ENCODE data around the gene KCNQ2. TPM values are rescaled to one million over a fixed set of nuclear protein-coding genes. Genes with fewer than 3 reads are reported as not detected.

The KCNQ2 gene
- total RNA-seq, 1 experiment from 2014 or later, result 6.2 TPM

- in situ Hi-C loops (cut with HindIII; ENCODE audit: low pct_unique_long_range_greater_than_20kb, low sequenced_read_pairs), result no loop called here
These were observed 116.6 kb downstream of the KCNQ2 start for GRCh38 chr20:63355781-63356295.

GRCh38 chr20:63354636-63355350 lies 117.7 kb downstream of the KCNQ2 start:
- in situ Hi-C loops (cut with HindIII; ENCODE audit: low pct_unique_long_range_greater_than_20kb, low sequenced_read_pairs), result no loop called here
- no peak for DNase-seq (ENCODE audit: low read depth, low spot score)

More at GRCh38 chr20:63355781-63356295, 116.6 kb downstream of the KCNQ2 start:
- DNase-seq (ENCODE audit: low read depth, low spot score), result no peak

- in situ Hi-C loops (cut with HindIII; ENCODE audit: low pct_unique_long_range_greater_than_20kb, low sequenced_read_pairs), result no loop called here
- DNase-seq (ENCODE audit: low read depth, low spot score), result no peak
These were observed 119.6 kb downstream of the KCNQ2 start for GRCh38 chr20:63352811-63353221.

- in situ Hi-C loops (cut with HindIII; ENCODE audit: low pct_unique_long_range_greater_than_20kb, low sequenced_read_pairs), result no loop called here
These were observed 120.5 kb downstream of the KCNQ2 start for GRCh38 chr20:63351811-63352591.

GRCh38 chr20:63351326-63351700 lies 121.1 kb downstream of the KCNQ2 start:
- DNase-seq (ENCODE audit: low read depth, low spot score), result no peak
- in situ Hi-C loops (cut with HindIII; ENCODE audit: low pct_unique_long_range_greater_than_20kb, low sequenced_read_pairs), result no loop called here

More at GRCh38 chr20:63351811-63352591, 120.5 kb downstream of the KCNQ2 start:
- no peak for DNase-seq (ENCODE audit: low read depth, low spot score)

- in situ Hi-C loops (cut with HindIII; ENCODE audit: low pct_unique_long_range_greater_than_20kb, low sequenced_read_pairs), result no loop called here
- no peak for DNase-seq (ENCODE audit: low read depth, low spot score)
These were observed 121.7 kb downstream of the KCNQ2 start for GRCh38 chr20:63350597-63351325.

Other genes starting within 250 kb of the KCNQ2 start
- gene BIRC7, start 236.8 kb downstream of the KCNQ2 start, total RNA-seq (2014; rRNA removed; shearing (Covaris generic)), result 7.7 and 12.3 TPM in 2 replicates
- not detected in 2 replicates for gene NKAIN4, start 218.2 kb downstream of the KCNQ2 start, total RNA-seq (2014; rRNA removed; shearing (Covaris generic))
- gene ARFGAP1, start 199.8 kb downstream of the KCNQ2 start, total RNA-seq (2014; rRNA removed; shearing (Covaris generic)), result 53.0 and 61.5 TPM in 2 replicates
- not detected in 2 replicates for gene COL20A1, start 179.5 kb downstream of the KCNQ2 start, total RNA-seq (2014; rRNA removed; shearing (Covaris generic))
- gene CHRNA4, start 111.3 kb downstream of the KCNQ2 start, total RNA-seq (2014; rRNA removed; shearing (Covaris generic)), result not detected in 2 replicates
- 31.7 and 32.6 TPM in 2 replicates for gene EEF1A2, start 26.4 kb upstream of the KCNQ2 start, total RNA-seq (2014; rRNA removed; shearing (Covaris generic))
- gene PPDPF, start 48.1 kb upstream of the KCNQ2 start, total RNA-seq (2014; rRNA removed; shearing (Covaris generic)), result 29.6 and 37.5 TPM in 2 replicates
- 0.19 TPM in 1 of 2 replicates, not detected in the other for gene PTK6, start 64.7 kb upstream of the KCNQ2 start, total RNA-seq (2014; rRNA removed; shearing (Covaris generic))
- not detected in 2 replicates for gene SRMS, start 75.1 kb upstream of the KCNQ2 start, total RNA-seq (2014; rRNA removed; shearing (Covaris generic))
- gene FNDC11, start 81.5 kb upstream of the KCNQ2 start, total RNA-seq (2014; rRNA removed; shearing (Covaris generic)), result 0.05 TPM in 1 of 2 replicates, not detected in the other
- gene HELZ2, start 101.6 kb upstream of the KCNQ2 start, total RNA-seq (2014; rRNA removed; shearing (Covaris generic)), result 20.7 and 21.7 TPM in 2 replicates
- 8.5 and 10.5 TPM in 2 replicates for gene GMEB2, start 154.4 kb upstream of the KCNQ2 start, total RNA-seq (2014; rRNA removed; shearing (Covaris generic))
- gene STMN3, start 180.8 kb upstream of the KCNQ2 start, total RNA-seq (2014; rRNA removed; shearing (Covaris generic)), result 34.2 TPM in 2 replicates
- gene RTEL1, start 185.7 kb upstream of the KCNQ2 start, total RNA-seq (2014; rRNA removed; shearing (Covaris generic)), result 8.4 and 12.5 TPM in 2 replicates
- 1.5 and 1.6 TPM in 2 replicates for gene TNFRSF6B, start 224.0 kb upstream of the KCNQ2 start, total RNA-seq (2014; rRNA removed; shearing (Covaris generic))
- 18.9 and 25.5 TPM in 2 replicates for gene ARFRP1, start 235.3 kb upstream of the KCNQ2 start, total RNA-seq (2014; rRNA removed; shearing (Covaris generic))
- gene ZGPAT, start 235.4 kb upstream of the KCNQ2 start, total RNA-seq (2014; rRNA removed; shearing (Covaris generic)), result 23.4 and 24.4 TPM in 2 replicates